NCI-H1930 (cell line): ENCODE data around the gene HYAL1.
A peak's percentile ranks its signal among the peaks of the same experiment; 100 is the strongest.

ENCODE experiments used
- DNase-seq, 2 experiments: peaks; one replicate each; lab custom pipeline; 2025; lab: John Stamatoyannopoulos, UW

Gene HYAL1, protein sequence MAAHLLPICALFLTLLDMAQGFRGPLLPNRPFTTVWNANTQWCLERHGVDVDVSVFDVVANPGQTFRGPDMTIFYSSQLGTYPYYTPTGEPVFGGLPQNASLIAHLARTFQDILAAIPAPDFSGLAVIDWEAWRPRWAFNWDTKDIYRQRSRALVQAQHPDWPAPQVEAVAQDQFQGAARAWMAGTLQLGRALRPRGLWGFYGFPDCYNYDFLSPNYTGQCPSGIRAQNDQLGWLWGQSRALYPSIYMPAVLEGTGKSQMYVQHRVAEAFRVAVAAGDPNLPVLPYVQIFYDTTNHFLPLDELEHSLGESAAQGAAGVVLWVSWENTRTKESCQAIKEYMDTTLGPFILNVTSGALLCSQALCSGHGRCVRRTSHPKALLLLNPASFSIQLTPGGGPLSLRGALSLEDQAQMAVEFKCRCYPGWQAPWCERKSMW

DNA sequence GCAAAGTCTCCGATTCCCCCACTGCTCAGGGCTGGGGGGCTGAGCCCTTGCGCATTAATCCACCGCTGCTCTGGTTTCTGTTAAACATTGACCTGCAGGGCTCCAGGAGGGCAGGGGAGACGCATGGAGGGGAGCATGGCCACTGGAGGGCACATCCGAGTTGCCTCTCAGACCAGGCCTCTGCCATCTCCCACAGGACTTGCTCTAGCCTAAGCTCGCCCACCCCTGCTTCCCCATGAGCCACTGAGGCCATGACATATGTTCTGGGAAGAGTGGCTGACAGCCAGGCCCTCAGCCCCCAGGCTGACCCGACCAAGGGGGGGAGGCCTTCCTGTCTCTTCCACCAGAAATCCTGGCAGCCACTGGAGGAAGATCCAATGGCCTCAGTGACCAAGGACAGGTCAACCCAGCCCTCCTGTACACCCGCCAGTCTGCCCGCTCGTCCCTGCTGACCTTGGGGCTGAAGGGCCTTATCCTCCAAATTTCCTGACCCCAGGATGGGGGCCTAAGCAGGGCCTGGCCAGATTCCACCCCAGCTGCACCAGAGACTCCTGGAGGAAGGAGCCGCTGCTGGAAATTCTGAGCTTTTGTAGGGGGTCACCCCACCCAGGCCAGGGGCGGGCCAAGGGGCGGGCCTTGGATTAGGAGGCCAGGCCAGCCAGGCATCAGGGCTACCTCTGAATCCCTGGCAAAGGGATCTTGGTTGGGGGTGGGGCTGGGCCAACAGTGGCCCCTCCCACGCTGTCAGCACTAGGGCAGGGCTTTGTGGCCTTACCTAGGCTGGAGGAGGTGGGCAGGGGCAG, at the start of gene HYAL1:
TSS of gene HYAL1 (minus strand) at position 562 of the 803 bp plus-strand sequence. CDS start 618 bp downstream, outside the sequence.
- no peak for DNase-seq

DNA sequence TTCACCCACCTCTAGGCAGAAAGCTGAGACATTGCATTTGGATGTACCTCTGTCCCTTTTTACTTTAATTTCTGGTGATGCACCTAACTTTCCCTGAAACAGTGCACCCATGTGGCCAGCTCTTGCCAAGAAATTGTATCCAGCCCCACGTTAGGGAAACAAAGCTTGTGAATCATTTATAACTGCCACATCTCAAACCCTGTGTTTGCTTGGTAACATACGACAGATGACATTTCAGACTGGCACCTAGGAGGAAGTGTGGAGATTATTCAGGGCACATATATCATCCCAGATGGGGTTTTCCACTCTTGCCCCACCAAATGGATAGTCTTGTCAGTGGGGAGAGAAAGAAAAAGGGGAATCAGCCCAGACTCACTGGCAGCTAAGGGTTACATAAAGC, 49.4 kb upstream of the HYAL1 start:
- no peak for DNase-seq

DNA sequence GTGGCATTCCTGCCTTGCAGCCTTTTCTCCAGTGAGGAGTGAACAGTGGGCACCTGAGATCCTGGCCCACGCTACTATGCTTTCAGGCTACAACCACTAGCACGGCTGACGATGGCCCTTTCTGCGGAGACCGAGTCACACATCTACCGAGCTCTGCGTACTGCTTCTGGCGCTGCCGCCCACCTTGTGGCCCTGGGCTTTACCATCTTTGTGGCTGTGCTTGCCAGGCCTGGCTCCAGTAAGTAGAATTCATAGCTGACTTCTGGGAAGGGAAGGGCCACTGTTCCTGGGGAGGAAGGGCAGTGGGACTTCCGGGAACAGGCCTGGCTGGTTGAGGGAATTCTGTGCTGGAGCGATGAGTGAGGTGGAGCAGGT, 47.9 kb upstream of the HYAL1 start:
- DNase-seq: no peak

DNA sequence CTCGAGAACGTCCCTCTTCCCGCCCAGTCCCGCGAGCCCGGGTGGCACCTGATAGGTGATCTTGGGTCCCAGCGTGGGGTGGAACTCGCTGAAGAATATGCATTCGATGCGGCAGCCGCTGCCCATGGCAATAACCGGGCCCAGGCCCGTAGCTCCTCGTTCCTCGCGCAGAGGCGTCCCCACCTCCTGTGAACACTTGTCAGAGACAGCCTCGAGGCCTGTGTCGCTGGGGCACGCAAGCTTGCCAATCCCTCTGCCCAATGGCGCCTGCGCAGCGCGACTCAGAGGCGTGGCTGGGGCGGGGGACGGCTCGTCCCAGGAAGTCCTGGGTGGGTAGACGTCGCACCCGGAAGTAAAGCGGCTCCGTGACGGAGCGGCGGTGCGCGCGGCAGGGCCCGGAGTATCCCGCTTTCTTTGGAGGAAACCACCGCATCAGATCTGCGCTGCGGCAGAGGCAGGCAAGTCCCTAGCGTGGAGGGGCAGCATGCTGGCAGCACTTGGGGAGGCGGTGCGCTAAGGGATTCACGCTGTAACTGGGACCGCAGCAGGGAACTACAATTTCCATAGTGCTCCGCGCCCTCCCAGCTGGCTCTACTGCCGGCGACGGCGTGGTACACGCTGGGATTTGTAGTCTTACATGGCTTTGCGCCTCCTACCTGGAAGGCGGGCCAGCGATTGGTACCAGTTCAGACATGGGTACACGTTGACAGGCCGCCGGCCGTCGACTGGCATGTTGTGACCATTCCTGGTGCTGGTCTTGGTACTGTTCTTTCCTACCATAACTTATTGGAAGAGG, 47.4 kb upstream of the HYAL1 start, which contains the start of the genes CYB561D2 and NPRL2:
TSS of gene CYB561D2 (plus strand) at position 336 of the 796 bp plus-strand sequence. CDS start 572 bp downstream, outside the sequence.
TSS of gene NPRL2 (minus strand) at position 249 of the 796 bp plus-strand sequence. CDS start at position 126, 123 bp downstream.
- DNase-seq: peak; percentile 77 to 84

DNA sequence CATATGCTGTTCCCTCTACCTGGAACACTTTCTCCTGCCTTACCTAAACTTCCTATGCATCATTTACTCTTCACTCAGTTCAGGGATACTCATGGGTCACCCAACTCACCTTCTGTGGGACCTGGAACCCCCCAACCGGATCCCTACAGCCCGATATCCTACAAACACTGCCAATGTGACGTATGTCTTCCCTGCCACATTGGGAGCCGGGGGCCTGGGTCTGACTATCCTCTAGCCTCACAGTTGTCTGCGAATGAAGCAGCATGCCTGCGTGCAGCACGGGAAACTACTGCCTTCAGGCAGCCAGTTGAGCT, 46.8 kb upstream of the HYAL1 start:
- no peak for DNase-seq

DNA sequence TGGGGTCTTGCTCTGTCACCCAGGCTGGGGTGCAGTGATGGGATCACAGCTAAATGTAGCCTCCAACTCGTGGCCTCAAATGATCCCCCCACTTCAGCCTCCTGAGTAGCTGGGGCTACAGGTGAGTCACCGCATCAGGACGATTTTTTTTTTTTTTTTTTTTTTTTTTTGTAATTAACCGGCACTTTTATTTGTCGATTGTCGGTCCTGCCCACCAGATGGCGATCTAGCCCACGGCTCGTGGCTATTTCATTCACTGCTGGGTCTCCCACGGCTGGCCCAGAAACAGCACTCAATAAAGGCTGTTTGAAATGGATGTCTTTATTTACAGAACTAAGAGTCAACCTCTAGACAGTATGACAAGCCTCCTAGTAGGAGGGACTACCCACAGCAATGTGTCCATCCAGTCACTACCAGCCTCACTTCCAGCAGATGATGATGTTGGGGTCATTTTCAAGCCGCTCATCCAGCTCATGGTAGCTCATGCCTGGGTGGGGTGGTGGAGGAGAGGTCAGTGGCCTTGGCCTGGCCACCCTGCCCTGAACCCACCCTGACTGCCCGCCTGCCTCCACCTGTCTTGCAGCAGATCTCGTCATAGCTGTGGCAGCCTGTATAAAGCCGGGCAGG, 43.9 kb upstream of the HYAL1 start:
- DNase-seq: peak in 1 of 2 experiments; percentile 29

DNA sequence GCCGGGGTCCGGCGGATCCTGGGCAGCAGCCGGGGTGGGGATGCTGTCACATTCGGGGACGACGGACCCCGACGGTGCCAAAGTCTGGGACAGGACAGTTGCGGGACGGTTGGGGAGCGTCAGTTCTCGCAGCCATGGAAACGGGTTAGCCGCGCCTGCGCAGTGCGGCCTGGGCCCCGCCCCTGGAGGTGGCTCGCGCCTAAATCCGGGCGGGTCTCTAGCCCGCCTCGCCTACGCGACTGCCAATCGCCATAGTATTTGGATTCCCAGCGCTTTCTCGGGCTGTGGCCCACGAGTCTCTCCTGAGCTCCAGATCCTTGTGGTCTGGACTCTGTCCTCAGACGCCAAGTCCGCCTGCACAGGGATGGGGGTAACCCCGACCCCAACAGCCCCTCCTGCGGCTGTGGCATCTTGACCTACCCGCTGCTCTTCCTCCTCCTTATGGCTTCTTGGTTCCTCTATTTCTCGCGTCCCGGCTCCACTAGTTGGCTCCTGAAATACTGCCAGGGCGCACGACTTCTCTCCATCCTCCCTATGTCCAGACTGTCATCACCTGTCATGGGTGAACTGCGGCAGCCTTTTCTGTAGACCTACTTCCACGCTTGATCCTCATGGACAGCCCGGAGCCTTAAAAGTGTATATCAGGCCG, 42.3 kb upstream of the HYAL1 start, which contains the start of gene ZMYND10:
TSS of gene ZMYND10 (minus strand) at position 147 of the 649 bp plus-strand sequence. CDS start 153 bp downstream, outside the sequence.
- DNase-seq: peak in 1 of 2 experiments; percentile 48

DNA sequence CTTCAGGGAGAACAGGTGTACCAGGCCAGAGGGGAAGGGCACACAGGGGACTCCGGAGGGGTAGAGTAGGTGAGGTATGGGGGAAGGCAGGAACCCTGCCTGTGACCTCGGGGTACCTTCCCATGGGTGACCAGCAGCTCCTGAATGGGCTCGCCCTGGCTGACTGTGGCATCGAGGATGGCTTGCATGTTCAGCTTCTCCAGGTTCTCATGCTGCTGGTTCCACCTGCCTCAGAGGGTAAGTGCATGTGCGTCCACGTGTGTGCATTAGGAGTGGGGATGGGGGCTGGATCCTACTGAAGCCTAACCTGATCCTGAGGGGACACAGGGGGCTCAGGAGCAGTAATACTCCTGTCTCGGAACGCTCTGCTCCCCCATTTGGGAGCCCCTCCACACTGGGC, 41.6 kb upstream of the HYAL1 start:
- DNase-seq: no peak

DNA sequence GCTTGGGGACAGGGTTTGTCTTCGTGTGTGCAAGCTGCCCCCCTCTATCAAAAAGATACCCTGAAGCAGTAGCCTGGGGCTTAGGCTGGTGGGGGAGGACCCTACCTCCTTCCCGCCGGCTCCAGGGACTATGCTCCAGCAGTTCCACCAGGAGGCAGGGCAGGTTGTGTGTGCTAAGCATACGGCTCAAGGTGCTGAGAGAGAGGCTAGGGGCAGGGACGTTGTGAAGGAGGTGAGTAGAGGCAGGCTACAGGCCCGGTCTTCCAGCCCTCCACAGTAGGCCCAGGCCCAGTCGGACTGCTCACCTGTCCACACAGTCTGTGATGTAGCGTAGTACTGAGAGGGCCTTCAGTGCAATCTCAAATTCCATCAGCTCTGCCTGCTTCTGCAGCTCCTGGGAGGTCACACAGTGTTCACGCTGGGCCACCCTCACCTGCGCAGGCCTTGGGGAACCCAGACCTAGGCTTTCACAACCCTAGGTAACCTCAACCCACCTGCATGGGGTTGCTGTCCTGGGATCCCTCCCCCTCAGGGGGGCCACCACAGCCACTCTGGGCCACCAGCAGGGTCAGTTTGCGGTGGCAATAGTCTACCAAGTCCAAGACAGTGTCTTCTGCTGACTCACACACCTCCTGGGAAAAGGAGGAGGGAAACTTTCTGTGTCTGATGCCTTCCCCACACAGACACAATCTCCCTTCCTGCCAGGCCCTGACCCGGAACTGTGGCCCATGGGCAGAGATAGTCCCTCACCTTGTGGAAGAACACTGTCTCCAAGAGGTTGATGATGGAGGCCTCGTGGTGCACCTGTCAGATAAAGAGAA, 39.6 kb upstream of the HYAL1 start:
- DNase-seq: no peak

DNA sequence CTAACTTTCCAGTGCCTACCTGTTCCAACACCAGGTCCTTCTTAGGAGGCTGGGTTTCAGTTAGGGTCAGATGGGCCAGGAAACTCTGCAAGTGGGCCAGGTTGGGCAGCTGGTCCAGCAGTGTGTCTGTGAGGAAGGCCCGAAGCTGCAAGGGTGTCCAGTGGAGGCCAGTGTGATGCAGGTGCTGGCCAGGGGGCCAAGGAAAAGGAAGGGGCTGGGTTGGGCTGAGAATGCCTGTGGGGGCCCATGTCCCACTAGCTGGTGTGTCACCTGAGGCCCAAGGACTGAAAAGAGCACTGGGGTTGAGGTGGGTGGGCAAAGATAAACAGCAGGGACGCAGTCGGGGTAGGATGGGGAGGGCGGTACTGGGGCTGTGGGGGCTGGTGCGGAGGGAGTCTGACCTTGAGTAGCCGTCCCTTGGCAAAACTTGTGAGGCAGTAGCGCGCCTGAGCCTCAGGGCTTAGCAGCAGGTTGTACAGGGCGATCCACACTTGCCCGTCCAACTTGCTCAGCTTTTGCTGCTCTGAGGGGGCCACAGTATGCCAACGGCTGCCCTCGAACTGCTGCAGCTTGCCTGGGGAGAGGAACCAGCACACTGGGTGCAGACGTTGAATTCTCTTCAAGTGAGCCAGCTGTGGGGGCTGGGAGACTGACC, 38.7 kb upstream of the HYAL1 start:
- DNase-seq: no peak

DNA sequence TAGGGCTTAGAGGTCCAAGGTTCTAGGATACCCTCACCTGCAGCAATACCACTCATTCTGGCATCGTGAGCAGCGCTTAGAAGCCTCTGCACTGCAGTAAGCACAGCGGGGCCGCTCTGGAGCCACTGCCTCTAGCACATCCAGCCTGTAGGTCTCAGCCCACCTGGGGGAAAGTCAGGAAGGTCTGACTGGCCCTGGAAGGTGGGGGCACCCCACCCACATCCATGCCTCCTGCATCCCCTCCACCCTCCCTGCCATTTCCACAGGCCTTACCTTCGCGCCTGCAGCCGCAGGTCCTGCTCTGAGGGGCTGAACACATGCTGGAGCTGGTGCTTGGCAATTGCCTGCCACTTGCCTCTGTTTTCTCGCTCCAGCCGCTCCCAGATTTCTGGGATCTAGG, 38.2 kb upstream of the HYAL1 start:
- no peak for DNase-seq

DNA sequence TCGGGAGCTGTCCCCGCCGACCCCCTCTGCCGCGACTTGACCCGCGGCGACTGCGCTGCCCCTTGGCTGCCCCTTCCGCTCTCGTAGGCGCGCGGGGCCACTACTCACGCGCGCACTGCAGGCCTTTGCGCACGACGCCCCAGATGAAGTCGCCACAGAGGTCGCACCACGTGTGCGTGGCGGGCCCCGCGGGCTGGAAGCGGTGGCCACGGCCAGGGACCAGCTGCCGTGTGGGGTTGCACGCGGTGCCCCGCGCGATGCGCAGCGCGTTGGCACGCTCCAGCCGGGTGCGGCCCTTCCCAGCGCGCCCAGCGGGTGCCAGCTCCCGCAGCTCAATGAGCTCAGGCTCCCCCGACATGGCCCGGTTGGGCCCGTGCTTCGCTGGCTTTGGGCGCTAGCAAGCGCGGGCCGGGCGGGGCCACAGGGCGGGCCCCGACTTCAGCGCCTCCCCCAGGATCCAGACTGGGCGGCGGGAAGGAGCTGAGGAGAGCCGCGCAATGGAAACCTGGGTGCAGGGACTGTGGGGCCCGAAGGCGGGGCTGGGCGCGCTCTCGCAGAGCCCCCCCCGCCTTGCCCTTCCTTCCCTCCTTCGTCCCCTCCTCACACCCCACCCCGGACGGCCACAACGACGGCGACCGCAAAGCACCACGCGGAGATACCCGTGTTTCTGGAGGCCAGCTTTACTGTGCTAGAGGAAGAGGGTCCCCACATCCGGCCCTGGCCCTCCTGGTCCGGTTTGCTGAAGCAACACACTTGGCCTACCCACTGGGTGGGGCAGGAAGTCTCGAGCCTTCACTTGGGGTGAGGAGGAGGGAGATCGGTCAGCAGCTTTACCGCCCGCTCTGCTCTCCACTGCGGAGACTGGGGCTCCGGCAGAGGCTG, 37.3 kb upstream of the HYAL1 start, which contains the start of gene RASSF1:
TSS of gene RASSF1 (minus strand) at position 389 of the 882 bp plus-strand sequence. CDS start at position 358, 31 bp downstream.
- no peak for DNase-seq

DNA sequence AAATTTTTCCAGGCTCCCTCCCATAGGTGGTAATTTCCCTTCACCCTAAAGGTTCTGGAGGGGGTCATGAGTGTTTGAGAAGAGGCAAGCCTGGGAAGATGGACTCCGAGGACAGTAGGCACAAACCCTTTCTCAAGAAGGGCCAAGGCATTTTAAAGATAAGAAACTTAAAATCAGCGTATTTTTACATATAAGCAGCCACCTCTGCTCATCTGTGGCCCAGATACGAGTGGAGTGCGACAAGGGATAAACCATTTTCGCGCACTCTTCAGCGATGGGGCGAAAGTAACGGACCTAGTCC, 36.7 kb upstream of the HYAL1 start:
- DNase-seq: no peak

DNA sequence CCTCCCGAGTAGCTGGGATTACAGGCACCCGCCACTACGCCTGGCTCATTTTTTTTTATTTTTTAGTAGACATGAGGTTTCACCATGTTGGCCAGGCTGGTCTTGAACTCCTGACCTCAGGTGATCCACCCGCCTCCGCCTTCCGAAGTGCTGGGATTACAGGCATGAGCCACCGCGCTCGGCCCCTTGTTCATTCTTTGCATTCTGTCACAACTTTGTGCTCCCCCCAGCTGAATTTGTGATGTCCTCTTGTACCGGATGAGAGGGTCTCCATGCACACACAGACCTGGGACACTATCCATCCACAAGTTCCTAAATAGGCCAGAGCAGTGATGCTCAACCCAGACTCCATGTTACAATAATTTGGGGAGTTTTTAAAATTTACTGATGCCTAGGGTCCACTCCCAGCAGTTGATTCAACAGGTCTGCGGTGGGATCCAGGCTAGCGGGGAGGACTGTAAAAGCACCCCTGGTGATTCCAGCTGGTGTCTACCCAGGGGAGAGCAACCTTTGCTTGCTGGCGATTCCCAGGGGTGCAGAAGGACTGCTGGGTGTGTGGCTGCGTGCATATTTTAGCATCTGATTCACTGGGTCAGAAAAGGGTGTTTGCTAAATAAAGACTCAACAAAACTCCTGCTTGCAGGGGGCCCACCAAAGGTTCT, 36.2 kb upstream of the HYAL1 start:
- DNase-seq: no peak

DNA sequence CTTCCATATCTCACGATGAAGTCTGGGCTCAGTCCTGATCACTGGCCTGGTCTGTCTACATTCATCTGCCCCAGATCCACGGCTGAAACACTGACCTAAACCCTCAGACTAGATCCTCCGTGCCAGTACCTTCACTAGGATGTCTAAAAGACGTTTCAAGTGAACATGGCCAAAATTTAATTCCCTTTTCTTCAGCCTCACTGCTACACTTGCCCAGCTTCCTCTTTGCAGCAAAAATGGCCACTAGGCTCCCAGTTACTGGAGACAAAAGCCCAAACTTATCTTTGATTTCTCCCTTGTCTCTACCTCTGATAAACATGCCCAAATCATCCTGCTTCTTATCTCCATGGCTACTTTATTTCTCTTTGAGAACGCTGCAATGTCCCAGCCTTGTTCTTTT, 35.6 kb upstream of the HYAL1 start:
- no peak for DNase-seq

DNA sequence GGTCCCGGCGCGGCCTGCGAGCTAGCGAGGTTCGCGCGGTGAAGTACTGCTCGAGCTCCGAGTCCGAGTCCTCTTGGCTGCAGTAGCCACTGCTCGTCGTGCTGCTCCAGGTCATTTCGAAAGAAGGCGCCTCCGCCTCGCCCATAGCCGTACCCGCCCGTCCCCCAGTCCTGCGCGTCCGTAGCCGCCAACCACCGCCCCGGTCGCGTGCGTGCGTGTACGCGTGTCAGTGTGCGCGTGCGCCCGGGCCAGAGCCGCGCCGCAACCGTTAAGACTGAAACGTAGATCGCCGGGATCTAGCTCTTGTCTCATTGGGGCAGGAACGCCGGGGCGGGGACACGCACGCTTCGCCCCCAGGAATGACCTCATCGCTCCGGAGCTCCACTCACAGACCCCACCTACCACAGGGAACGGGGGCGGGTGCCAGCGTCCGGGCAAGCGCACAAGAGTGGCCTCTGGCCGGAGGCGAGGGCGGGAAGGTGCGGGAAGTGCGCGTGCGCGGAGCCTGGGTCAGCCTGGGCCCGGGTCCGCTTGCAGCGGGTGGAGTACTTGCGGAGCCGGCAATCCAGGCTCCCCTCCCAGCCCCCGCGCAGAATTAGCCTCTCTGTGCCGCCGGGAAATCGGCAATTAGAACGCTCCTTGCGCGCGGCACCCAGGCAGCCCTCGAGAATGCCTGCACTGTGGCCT, 33.9 kb upstream of the HYAL1 start:
- peak; percentile 93 to 95 for DNase-seq

DNA sequence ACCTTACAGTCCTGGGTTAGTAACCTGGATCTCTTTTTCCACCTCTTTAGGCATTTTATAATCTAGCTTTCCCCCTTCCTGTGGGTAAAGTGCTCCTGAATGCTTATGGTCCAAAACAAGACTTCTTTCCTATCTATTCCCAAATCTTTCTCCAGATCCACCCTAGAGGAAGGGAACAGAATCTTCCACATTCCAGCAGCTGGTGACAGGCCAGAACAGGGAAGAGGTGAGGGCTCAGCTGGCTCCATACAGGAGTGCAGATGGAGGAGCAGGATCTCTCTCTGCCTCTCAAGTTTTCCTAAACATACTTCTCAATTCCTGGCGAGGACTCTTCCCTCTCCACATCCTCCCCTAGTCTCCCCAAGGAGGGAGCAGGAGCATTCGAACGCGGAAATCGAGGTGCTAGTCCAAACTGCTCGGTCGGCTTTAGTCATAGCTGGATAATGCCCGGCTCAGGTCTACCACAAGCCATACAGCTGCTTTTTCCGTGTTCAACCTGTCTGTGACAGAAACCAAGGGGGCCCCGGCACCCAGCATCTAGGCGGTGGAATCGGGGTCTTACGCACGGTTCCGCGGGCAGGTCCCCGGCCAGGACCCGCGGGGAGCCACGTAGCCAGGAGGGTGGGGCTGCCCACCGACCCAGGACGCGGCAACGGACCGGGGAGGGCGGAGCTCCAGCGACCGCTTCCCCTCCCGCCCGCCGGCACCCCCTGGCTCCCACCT, 33.2 kb upstream of the HYAL1 start:
- DNase-seq: no peak
